GM12892 (cell line): ENCODE results near the gene CEP72.
A peak's percentile ranks its signal among the peaks of the same experiment; 100 is the strongest.

ENCODE experiments used
- DNase-seq: peaks from one replicate; pipeline ENCODE4 v3.0.0; 2011; ENCODE audit not compliant: insufficient read length
- FAIRE-seq: peaks from 2 replicates; lab custom pipeline; 2011; peaks lifted over from hg19 to GRCh38; lab: Jason Lieb, UNC
- POLR2A ChIP-seq: IDR thresholded peaks from 2 replicates; pipeline ENCODE4 v1.6.1; 2011; ENCODE audit warnings: low read depth, low read length, control low read depth
- POLR2AphosphoS5 ChIP-seq: IDR thresholded peaks from 2 replicates; pipeline ENCODE4 v1.6.1; 2011; ENCODE audit warnings: low read depth, low read length, control low read depth
- TAF1 ChIP-seq: IDR thresholded peaks from 2 replicates; pipeline ENCODE4 v1.6.1; 2011; ENCODE audit warnings: low read depth, mild to moderate bottlenecking, control low read depth, low read length, borderline replicate concordance

Gene CEP72

DNA sequence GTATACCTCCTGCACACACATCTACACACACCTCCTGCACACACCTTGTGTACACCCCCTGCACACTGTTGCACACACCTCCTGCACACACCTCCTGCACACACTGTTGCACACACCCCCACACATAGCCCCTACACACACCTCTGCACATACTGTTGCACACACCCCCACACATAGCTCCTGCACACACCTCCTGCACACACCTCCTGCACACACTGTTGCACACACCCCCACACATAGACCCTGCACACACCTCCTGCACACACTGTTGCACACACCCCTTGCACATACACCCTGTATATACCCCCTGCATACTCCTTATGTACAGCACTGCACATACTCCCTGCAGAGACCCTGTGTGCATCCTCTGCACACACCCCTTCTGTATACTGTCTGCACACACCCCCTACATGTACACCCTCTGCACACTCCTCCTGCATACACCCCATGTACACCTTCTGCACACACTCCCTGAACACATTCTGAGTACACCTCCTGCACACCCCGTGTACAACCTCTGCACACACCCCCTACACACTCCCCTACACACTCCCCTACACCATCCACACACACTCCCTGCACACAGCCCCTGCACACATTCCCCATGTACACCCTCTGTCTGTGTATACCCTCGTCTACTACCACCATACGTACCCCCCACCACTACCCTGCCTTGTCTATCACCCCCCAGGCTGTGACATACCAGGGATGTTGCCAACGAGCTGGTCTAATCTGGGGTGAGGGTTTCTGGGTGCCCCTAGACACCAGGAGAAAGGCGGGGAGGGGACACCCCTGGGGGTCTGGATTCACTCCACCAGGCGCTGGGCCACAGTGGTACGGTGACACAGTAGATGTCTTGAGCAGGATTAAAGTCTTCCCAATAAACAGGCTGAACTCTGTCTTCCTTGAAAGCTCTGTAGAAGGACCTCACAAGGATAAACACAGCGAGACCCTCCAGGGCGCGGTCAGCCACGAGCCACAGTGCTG lies 1.1 kb upstream of the CEP72 start:
- no peak for DNase-seq
- no peak for TF ChIP-seq TAF1
- no peak for TF ChIP-seq POLR2AphosphoS5
- no peak for TF ChIP-seq POLR2A
- FAIRE-seq = peak; percentile 38

DNA sequence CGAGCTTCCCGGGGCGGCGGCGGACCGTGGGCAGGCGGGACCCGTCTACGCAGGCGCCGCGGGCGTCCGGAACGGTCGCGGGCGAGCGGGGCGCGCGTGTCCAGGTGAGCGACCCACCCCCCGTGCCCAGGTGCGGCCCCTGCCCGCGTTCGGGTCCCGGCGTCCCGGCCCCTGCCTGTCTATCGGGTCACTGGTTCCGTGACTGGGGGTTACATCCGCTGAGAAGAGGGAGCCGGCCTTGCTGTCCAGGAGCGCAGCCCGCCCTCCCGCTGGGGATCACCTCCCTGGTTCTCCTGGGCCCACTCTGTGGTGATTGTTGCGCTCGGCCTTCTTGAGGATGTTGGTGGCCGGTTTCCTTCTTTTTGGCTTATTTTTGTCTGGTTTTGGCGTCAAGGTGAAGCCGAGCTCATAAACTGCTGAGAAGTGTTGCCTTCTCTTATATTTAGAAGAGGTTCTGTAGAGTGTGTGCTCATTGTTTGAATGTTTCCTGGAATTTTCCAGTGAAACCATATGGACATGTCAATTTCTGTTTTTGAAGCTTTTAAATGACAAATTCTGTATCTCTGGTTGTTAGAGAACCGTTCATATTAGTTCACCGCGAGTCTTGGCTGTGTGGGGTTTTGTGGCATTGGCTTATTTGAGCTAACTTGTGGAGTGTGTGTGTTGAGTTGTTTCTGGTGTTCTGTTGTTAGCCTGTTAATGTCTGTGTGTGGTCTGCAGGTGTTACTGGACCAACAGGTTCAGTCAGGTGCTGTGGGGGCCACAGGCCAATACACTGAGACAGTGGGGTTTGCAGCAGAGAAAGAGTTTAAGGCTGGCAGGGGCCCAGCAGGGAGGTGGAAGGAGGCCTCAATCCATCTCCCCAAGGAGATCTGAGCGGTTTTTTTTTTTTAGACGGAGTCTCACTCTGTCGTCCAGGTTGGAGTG lies 621 bp downstream of the CEP72 start:
- FAIRE-seq = no peak
- TF ChIP-seq TAF1 (no peak), POLR2AphosphoS5 (no peak), POLR2A (no peak)
- no peak for DNase-seq

DNA sequence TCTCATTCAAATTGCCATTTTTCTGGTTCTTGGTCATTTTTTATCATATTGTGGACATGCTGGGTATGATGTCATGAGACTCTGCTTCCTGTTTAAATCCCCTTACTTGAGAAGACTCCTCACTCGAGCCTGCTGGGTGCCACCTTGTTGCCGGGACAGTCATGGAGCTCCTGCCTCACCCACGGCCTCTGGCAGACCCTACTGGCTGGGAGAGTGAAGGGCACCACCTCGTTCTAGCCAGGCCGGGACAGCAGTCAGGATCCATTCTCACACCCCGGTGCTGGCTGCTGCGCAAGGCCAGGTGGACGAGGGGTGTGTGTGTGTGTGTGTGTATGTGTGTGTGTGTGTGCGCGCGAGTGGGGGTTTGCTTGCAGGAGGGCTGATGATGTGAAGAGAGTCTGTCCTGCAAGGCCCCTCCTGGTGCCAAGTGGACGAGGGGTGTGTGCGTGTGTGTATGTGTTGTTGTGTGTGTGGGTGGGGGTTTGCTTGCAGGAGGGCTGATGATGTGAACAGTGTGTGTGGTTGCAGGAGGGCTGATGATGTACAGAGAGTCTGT lies 4.4 kb downstream of the CEP72 start:
- DNase-seq (no peak), FAIRE-seq (no peak)
- no peak for TF ChIP-seq POLR2A
- TF ChIP-seq POLR2AphosphoS5 = no peak
- TF ChIP-seq TAF1 = no peak

DNA sequence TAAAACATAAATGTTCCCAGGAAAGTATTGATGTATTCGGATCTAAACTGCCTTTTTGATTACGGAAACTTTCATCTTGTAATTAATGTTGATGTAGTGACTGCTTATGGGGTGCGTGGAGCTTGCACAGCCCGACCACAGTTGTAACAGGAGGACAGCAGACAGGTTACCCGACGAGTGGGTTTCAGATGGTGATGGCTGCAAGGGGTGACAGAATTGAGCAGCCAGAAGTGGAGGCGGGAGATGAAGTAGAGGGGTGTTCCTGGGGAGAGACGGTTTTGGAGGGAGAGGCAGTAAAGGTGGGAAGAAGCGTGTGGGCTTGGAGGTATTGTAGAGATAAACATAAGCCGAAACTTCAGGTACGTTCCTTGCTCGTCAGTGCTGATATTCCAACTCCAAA lies 5.8 kb downstream of the CEP72 start:
- no peak for FAIRE-seq

DNA sequence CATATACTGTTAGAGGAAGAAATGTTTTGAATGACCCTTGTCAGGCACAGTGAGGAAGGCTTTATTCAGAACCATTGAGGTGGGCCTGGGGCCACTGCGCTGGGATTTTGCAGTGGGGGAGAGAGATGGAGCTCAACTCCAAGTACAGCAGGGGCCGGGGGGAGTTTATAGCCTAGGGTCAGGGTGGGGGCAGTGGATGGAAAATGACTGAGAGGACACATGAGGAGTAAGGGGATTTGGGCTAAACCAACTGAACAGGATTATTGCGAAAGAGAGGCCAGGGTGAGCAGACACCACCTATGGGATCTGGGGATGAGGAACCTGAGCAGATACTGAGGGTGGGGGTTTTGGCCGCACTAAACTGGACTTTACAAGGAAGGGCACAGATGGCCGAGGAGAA lies 6.3 kb downstream of the CEP72 start:
- no peak for FAIRE-seq
- TF ChIP-seq TAF1 (no peak), POLR2A (no peak), POLR2AphosphoS5 (no peak)
- no peak for DNase-seq

More for the DNA sequence above, 5.8 kb downstream of the CEP72 start:
- no peak for DNase-seq
- no peak for TF ChIP-seq POLR2AphosphoS5
- TF ChIP-seq TAF1 = no peak
- TF ChIP-seq POLR2A = no peak

DNA sequence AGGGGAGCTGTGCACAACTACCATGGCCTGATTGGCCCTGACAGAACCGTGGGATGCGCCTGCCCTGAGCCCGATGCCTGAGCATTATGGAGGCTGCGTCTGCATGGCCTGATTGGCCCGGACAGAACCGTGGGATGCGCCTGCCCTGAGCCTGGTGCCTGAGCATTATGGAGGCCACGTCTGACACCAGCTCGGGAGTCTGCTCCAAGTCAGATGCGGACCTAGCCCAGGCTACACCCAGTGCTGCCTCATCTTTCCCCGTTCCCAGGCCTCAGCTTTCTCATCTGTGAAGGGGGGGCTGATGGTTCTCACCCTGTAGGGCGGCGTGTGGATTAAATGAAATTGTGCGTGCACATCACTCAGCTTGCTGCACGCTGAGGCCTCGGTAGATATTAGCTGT lies 7.3 kb downstream of the CEP72 start:
- DNase-seq = no peak
- FAIRE-seq = no peak
- TF ChIP-seq TAF1 (no peak), POLR2A (no peak), POLR2AphosphoS5 (no peak)

DNA sequence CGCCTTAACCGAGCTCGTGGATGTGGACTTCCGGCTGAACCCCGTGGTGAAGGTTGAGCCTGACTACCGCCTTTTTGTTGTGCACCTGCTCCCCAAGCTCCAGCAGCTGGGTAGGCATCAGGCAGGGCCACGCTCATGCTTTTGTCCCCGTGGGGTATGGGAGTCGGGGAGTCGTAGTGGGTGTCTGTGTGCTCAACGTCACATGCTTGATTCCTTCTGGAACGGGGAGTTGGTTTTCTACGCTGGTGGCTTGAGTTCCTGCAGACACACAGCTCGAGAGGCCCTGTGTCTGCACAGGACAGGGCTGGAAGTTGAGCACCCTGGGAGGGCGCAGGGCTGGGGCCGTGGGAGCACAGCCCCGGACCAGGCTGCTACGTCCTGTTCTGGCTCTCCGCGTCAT lies 8.0 kb downstream of the CEP72 start:
- TF ChIP-seq POLR2A = no peak
- TF ChIP-seq POLR2AphosphoS5 = no peak
- no peak for TF ChIP-seq TAF1
- DNase-seq = no peak
- no peak for FAIRE-seq

DNA sequence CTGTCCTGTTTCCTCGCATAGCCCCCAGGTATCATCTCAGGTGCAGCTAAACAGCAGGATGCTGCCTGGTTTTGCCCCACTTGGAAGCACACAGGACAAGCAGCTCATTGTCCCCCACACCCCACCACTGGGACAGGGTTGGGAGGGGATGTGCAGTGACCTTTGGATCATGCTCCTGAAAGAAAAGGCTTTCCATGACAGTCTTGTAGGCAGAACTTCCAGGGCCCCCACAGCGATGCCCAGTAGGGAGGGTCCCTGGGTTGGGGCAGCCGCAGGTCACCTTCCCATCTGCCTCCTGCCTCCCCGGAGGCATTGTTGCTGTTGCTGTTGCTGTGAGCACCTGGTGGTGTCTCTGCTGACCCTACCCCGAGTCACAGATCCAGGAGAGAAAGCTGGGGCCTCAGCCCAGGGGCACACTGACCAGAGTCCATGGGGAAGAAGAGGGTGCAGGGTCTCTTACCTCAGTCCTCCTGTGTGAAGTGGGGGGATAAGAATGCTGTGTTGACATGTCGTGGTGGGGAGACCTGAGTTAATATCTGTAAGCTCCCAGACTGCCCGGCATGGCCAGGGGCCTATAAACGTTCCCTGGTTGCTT lies 8.5 kb downstream of the CEP72 start:
- no peak for DNase-seq
- TF ChIP-seq TAF1 (no peak), POLR2AphosphoS5 (no peak), POLR2A (no peak)
- FAIRE-seq = no peak

DNA sequence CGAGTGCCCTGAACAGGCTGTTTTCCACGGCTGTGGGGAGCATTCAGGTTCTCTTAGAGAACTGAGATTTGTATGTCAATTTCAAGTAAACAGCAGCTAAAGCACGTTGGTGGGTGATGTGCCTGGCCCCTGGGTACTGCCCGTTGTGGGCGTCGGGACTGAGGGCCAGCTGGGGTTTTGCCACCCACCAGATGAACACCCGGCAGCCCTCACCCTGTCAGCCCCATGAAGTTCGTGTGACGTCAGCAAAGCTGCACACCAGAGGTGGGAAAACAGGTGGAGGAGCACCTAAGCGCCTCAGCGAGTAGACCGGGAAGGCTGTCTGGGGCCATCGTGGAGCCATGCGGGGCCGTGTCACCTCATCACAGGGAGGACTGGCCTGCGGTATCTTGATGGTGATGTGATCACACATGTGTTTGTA lies 9.2 kb downstream of the CEP72 start:
- no peak for DNase-seq
- TF ChIP-seq POLR2A (no peak), POLR2AphosphoS5 (no peak)
- FAIRE-seq = no peak

DNA sequence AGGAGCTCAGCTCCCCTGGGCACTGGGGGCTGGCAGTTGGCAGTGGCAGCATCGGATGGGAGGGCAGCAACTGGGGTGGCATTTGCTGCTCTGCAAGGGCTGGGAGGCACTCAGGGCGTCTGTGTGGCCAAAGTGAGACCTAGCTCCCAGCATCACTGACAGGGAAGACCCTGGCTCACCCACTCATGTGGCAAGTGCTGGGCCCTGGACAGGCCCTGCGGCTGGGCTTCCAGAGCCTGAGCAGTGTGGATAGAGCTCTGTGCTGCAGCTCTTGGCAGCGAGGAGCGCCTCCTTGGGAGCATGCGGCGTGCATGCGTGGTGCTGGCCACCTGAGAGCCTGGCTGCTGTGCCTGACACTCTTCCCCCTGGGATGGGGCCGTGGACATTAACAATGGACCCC lies 10.2 kb downstream of the CEP72 start:
- DNase-seq (no peak), FAIRE-seq (no peak)
- TF ChIP-seq TAF1 (no peak), POLR2AphosphoS5 (no peak), POLR2A (no peak)

DNA sequence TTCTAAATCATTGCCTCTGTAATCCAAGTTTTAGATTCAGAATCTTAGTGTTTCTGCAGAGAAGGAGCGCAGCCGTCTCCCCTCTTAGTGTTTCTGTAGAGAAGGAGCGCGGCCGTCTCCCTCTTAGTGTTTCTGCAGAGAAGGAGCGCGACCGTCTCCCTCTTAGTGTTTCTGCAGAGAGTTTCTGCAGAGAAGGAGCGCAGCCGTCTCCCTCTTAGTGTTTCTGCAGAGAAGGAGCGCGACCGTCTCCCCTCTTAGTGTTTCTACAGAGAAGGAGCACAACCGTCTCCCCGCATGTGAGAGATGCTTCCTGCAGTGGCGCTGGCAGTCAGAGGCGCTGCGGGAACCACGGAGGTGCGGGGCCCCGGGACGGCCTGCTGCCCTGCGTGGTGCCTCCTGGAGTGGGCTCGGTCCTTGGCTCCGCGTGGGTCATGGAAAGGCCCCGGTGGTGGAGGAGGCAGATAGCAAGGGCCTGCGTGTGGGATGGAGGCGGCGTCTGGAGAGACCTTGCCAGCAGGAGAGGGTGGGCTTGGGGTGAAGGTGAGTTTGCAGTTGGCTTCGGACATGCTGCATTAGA lies 10.9 kb downstream of the CEP72 start:
- FAIRE-seq (no peak), DNase-seq (no peak)
- no peak for TF ChIP-seq TAF1
- no peak for TF ChIP-seq POLR2AphosphoS5
- no peak for TF ChIP-seq POLR2A
